Peyer's patch (tissue), 4 donors: ENCODE data around the gene COCH. TPM values are rescaled to one million over a fixed set of nuclear protein-coding genes. Genes with fewer than 3 reads are reported as not detected.

Experiments used
- DNase-seq, 3 donors: peaks; one replicate each; pipeline ENCODE4 v3.0.0-alpha.2; 2017 to 2019
- H3K27ac ChIP-seq, 4 donors: fragments of 200-600 bp; sonication (generic); one replicate each; pipeline ENCODE4 v1.5.1; 2016 to 2019
- H3K27me3 ChIP-seq, 2 donors: fragments of 200-600 bp; sonication (generic); one replicate each; pipeline ENCODE4 v1.5.1; 2019
- H3K36me3 ChIP-seq, 3 donors: fragments of 200-600 bp; sonication (generic); one replicate each; pipeline ENCODE4 v1.5.1; 2016 to 2019
- H3K4me1 ChIP-seq, 4 donors: fragments of 200-600 bp; sonication (generic); one replicate each; pipeline ENCODE4 v1.5.1; 2016 to 2019
- H3K4me3 ChIP-seq, 4 donors: fragments of 200-600 bp; sonication (generic); 1 replicate in 3 of 4; 2 replicates in 1 of 4; pipeline ENCODE4 v1.5.1; 2016 to 2019; ENCODE audit warnings: mild to moderate bottlenecking in 1 of 4
- H3K9me3 ChIP-seq, 4 donors: fragments of 200-600 bp; sonication (generic); one replicate each; pipeline ENCODE4 v1.5.1; 2016 to 2019; ENCODE audit warnings: mild to moderate bottlenecking in 1 of 4
- CTCF ChIP-seq, 6 experiments: fragments of 450-650 bp in 4 of 6; fragments of 200-600 bp in 2 of 6; sonication (generic) in 1 of 6; IDR thresholded peaks; one replicate each; pipeline ENCODE4 v1.5.1; 2017 to 2019; ENCODE audit warnings: antibody characterized with exemption in 6 of 6, mild to moderate bottlenecking in 3 of 6, moderate library complexity in 1 of 6
- POLR2A ChIP-seq, 2 donors: fragments of 450-650 bp; IDR thresholded peaks; one replicate each; pipeline ENCODE4 v1.5.1; 2017; ENCODE audit warnings: antibody characterized with exemption in 2 of 2, mild to moderate bottlenecking in 2 of 2, moderate library complexity in 2 of 2
- total RNA-seq, 4 donors: library from RNA; depleted of rRNA; stranded (reverse); fragments of >200 nt; gene quantifications; one replicate each; pipeline ENCODE4 v1.1.0, GENCODE V29; 2016

The COCH gene
- total RNA-seq, 4 donors from 2014 or later: 0.54 to 9.9 TPM; not detected in 2

GRCh38 chr14:30903285-30904124 is 29.1 kb downstream of the COCH start:
- DNase-seq: no peak
- TF ChIP-seq CTCF (IDR thresholded peaks at IDR 0.05) (no peak), POLR2A (IDR thresholded peaks at IDR 0.05) (no peak)

GRCh38 chr14:30906752-30907658 is 32.6 kb downstream of the COCH start:
- H3K4me1 ChIP-seq: no peaks in the 10 kb centered on the region
- H3K27me3 ChIP-seq: no peaks in the 10 kb centered on the region
- no peaks in the 10 kb centered on the region for H3K9me3 ChIP-seq
- DNase-seq: no peak
- no peak overlapping the region for H3K4me3 ChIP-seq
- H3K27ac ChIP-seq: no peak overlapping the region
- peaks cover 0 to 67% (median 0%) of the 10 kb centered on the region in 3 donors for H3K36me3 ChIP-seq
- TF ChIP-seq CTCF (IDR thresholded peaks at IDR 0.05): peak in 4 of 6 experiments; percentile 24 to 40 (median 36)
- TF ChIP-seq POLR2A (IDR thresholded peaks at IDR 0.05): no peak

More at GRCh38 chr14:30903285-30904124, 29.1 kb downstream of the COCH start:
- H3K9me3 ChIP-seq: no peaks in the 10 kb centered on the region
- no peak overlapping the region for H3K27ac ChIP-seq
- no peaks in the 10 kb centered on the region for H3K27me3 ChIP-seq
- peaks cover 0 to 45% (median 0%) of the 10 kb centered on the region in 3 donors for H3K36me3 ChIP-seq
- no peak overlapping the region for H3K4me3 ChIP-seq
- H3K4me1 ChIP-seq: no peaks in the 10 kb centered on the region

- DNase-seq: no peak
- Histone ChIP-seq H3K9me3 (no peaks in the 10 kb centered on the region), H3K27ac (no peak overlapping the region), H3K4me3 (no peak overlapping the region), H3K27me3 (no peaks in the 10 kb centered on the region), H3K36me3 (peaks cover 0 to 70% (median 0%) of the 10 kb centered on the region in 3 donors), H3K4me1 (no peaks in the 10 kb centered on the region)
- TF ChIP-seq CTCF (IDR thresholded peaks at IDR 0.05) (no peak), POLR2A (IDR thresholded peaks at IDR 0.05) (no peak)
Observed at GRCh38 chr14:30907659-30908057, 33.3 kb downstream of the COCH start.

GRCh38 chr14:30908826-30909225 is 34.5 kb downstream of the COCH start:
- DNase-seq: no peak
- H3K4me1 ChIP-seq: no peaks in the 10 kb centered on the region
- no peak overlapping the region for H3K27ac ChIP-seq
- TF ChIP-seq CTCF (IDR thresholded peaks at IDR 0.05): no peak
- no peak for TF ChIP-seq POLR2A (IDR thresholded peaks at IDR 0.05)
- no peaks in the 10 kb centered on the region for H3K27me3 ChIP-seq
- H3K4me3 ChIP-seq: no peak overlapping the region
- H3K36me3 ChIP-seq: peaks cover 0 to 64% (median 0%) of the 10 kb centered on the region in 3 donors
- H3K9me3 ChIP-seq: no peaks in the 10 kb centered on the region

- no peak overlapping the region for H3K4me3 ChIP-seq
- no peak overlapping the region for H3K27ac ChIP-seq
- peaks cover 0 to 21% (median 0%) of the 10 kb centered on the region in 3 donors for H3K36me3 ChIP-seq
- DNase-seq: no peak
- TF ChIP-seq POLR2A (IDR thresholded peaks at IDR 0.05) (no peak), CTCF (IDR thresholded peaks at IDR 0.05) (no peak)
- no peaks in the 10 kb centered on the region for H3K27me3 ChIP-seq
- no peaks in the 10 kb centered on the region for H3K4me1 ChIP-seq
- no peaks in the 10 kb centered on the region for H3K9me3 ChIP-seq
Observed at GRCh38 chr14:30914812-30915211, 40.5 kb downstream of the COCH start.
